Large intestine (tissue), 3 donors: ENCODE results near the gene OPTN. TPM values are rescaled to one million over a fixed set of nuclear protein-coding genes. Genes with fewer than 3 reads are reported as not detected.
"Not testable (repeated sequence)": the region's sequence is repeated elsewhere in the genome, so short reads cannot be mapped to it uniquely, and the experiment has no call there.

Source experiments
- DNase-seq, 2 donors: peaks; one replicate each; pipeline versions ENCODE4 v3.0.0 to v3.0.0-alpha.2; 2013
- H3K27ac ChIP-seq: one replicate; pipeline ENCODE4 v1.5.1; 2013; ENCODE audit warnings: low read length
- H3K27me3 ChIP-seq: 2 replicates; pipeline ENCODE4 v1.6.1; 2013; ENCODE audit warnings: low read length; ENCODE audit not compliant: control insufficient read depth, insufficient read depth
- H3K36me3 ChIP-seq: 2 replicates; pipeline ENCODE4 v1.6.1; 2013; ENCODE audit warnings: low read length; ENCODE audit not compliant: control insufficient read depth, insufficient read depth
- H3K4me1 ChIP-seq: one replicate; pipeline ENCODE4 v1.6.1; 2013; ENCODE audit warnings: low read length; ENCODE audit not compliant: control insufficient read depth, insufficient read depth
- H3K4me3 ChIP-seq: one replicate; pipeline ENCODE4 v1.5.1; 2013; ENCODE audit warnings: low read length
- H3K9me3 ChIP-seq: one replicate; pipeline ENCODE4 v1.6.1; 2013; ENCODE audit warnings: mild to moderate bottlenecking, low read depth, low read length, moderate library complexity; ENCODE audit not compliant: control insufficient read depth
- WGBS: methylation state at CpG from one replicate; pipeline ENCODE4 v1.1.5; 2013; ENCODE audit warnings: low lambda C conversion rate; ENCODE audit not compliant: insufficient coverage; 5-methylcytosine and 5-hydroxymethylcytosine counted together
- polyA plus RNA-seq: library from polyadenylated mRNA; unstranded; fragments of 120-200 nt; gene quantifications from one replicate; pipeline ENCODE4 v1.2.1, GENCODE V29; 2013

OPTN gene
- polyA plus RNA-seq, 1 donor, result 68.6 TPM

DNA sequence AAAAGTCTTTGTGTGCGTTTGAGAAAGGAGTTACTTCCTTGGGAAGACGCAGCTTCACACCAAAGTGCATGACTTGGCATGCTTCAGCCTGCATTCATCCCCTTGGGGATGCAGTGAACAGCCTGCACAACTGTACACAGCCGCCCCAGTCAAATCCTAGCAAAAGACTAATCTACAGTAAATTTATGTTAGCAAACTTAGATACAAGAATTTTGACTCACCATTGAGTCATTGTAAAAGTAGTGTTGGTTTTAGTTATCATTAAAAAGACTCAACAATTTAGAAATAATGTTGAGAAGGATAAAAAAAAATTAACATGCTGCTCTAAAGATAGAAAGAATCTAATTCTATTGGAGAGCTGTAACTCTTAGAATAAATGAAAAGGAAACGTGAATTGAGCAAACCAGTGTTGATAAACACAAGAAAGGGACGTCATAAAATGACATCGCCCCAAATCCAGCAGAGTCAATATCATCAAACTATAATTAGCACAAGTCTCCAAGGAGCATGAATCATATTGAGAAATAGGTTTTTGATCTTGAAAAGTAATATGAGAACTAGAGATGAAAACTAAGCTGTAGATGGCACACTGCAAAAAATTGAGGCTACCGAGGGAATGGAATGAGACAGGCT is 11.9 kb upstream of the OPTN start:
- 0% methylated on average over 1 of the region's 7 CpGs for WGBS
- Histone ChIP-seq H3K27me3 (no peaks in the 10 kb centered on the region), H3K36me3 (no peaks in the 10 kb centered on the region), H3K9me3 (peaks cover 9% of the 10 kb centered on the region), H3K4me1 (no peaks in the 10 kb centered on the region), H3K4me3 (no peak overlapping the region), H3K27ac (no peak overlapping the region)
- no peak for DNase-seq

DNA sequence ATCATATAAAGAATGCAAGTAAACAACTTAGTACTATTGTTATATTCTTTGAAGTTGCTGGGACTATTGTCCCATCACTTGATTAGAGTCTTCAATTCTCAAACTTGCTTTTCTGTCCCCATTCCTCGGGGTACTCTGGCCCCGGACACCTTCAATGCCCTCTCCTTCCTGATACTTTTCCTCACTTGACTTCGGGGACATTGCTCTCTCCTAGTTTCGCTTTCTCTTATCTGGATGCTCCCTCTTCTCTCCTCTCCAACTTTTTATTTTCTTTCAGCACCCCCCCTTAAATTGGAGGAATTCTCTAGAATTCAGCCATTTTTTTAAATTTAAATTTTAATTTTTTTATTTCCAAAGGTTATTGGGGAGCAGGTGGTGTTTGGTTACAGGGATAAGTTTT is 10.6 kb upstream of the OPTN start:
- no peaks in the 10 kb centered on the region for H3K36me3 ChIP-seq
- H3K4me1 ChIP-seq, result no peaks in the 10 kb centered on the region
- H3K27ac ChIP-seq, result no peak overlapping the region
- no peak overlapping the region for H3K4me3 ChIP-seq
- 73% methylated on average over 2 of the region's 4 CpGs for WGBS
- H3K27me3 ChIP-seq, result no peaks in the 10 kb centered on the region
- DNase-seq, result no peak
- peaks cover 4% of the 10 kb centered on the region for H3K9me3 ChIP-seq

DNA sequence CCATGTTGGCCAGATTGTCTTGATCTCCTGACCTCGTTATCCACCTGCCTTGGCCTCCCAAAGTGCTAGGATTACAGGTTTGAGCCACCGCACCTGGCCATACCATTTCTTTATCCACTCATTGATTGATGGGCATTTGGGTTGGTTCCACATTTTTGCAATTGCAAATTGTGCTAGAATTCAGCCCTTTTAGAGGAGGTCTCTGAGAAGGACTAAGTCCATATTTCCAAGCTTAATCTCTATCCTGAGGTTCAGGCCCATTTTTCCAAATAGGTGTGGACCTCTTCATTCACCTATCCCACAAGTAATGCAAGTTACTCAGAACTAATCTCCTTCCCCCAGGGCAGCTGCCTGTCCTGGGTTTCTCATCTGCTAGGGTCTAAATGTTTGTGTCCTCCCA is 9.7 kb upstream of the OPTN start:
- no peak for DNase-seq
- Histone ChIP-seq H3K27ac (no peak overlapping the region), H3K4me1 (no peaks in the 10 kb centered on the region), H3K36me3 (no peaks in the 10 kb centered on the region), H3K9me3 (no peaks in the 10 kb centered on the region), H3K27me3 (no peaks in the 10 kb centered on the region), H3K4me3 (no peak overlapping the region)
- WGBS, result no CpG with 5 or more reads among the region's 2 CpGs

DNA sequence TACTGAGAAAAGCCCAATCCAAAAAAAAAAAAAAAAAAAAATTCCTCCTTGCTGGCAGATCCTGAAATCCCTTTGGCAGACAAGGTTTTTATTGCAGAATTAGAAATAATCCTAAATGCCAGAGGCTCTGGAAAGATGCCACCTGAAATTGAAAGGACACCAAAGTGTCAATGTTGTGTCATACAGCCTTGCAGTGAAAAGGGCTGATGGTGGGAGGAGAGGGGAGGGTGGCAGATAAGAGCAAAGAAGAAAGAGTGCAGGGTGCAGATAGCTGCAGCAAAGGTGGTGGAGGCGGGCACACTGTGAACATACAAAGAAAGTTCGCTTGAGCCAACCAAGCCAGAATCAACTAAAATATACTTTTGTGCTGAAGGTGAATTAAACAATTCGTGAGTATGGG is 8.2 kb upstream of the OPTN start:
- Histone ChIP-seq H3K36me3 (no peaks in the 10 kb centered on the region), H3K9me3 (no peaks in the 10 kb centered on the region), H3K27me3 (no peaks in the 10 kb centered on the region), H3K4me1 (no peaks in the 10 kb centered on the region), H3K4me3 (no peak overlapping the region), H3K27ac (no peak overlapping the region)
- DNase-seq, result no peak
- 77% methylated on average over 3 of the region's 3 CpGs for whole genome bisulfite sequencing

DNA sequence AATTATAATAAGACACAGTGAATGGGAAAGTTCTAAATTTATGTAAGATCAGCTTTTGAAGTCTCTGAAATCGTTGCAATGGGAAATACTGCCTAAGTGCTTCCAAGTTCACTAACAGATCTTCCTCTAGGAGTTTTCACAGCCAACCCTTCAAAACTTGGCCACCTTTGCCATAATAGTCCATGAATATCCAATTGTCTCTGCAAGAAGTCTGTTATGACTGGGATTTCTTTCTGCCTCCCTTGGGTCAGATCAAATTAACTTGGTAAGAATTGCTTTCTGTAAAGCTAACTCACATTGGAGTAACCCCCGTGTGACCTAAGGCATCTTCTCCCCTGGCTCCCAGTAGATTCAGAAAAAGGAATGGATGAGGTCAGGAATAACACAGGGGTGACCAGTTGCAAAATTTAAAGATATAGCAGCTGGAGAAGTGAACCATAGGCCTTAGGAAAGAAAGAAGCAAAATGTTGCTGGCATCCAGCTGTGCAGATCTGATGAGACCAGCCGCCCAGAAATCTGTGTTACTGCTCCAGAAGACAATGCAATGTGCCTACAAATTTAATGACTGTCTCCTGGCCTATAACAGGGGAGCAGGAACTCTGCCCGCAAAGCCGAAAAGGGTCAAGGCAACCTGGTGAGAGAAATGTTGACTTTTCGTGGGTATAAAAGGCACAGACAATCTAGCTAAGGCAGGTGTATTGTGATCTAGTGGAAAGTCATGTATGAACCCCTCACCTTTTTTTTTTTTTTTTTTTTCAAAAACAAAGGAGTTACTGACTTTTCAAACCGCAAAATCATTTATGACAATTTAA is 7.5 kb upstream of the OPTN start:
- Histone ChIP-seq H3K4me1 (no peaks in the 10 kb centered on the region), H3K9me3 (no peaks in the 10 kb centered on the region), H3K4me3 (no peak overlapping the region), H3K27me3 (no peaks in the 10 kb centered on the region), H3K27ac (no peak overlapping the region), H3K36me3 (no peaks in the 10 kb centered on the region)
- 75% methylated on average over 1 of the region's 7 CpGs for WGBS
- no peak for DNase-seq

DNA sequence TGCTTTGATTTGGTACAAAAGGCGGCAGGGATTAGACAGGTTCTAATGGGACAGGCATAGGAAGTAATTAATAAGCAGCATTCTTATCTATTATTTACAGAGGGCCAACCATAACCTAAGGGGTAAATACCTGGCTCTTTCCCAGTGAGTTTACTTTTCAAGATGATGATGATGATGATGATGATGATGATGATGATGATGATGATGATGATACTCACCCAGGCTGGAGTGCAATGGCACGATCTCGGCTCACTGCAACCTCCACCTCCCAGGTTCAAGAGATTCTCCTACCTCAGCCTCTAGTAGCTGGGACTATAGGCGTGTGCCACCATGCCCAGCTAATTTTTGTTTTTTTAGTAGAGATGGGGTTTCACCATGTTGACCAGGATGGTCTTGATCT is 5.9 kb upstream of the OPTN start:
- not testable (repeated sequence) for H3K4me1 ChIP-seq, H3K27me3 ChIP-seq, H3K27ac ChIP-seq, H3K36me3 ChIP-seq, H3K4me3 ChIP-seq, H3K9me3 ChIP-seq, DNase-seq
- WGBS, result no CpG with 5 or more reads among the region's 4 CpGs

DNA sequence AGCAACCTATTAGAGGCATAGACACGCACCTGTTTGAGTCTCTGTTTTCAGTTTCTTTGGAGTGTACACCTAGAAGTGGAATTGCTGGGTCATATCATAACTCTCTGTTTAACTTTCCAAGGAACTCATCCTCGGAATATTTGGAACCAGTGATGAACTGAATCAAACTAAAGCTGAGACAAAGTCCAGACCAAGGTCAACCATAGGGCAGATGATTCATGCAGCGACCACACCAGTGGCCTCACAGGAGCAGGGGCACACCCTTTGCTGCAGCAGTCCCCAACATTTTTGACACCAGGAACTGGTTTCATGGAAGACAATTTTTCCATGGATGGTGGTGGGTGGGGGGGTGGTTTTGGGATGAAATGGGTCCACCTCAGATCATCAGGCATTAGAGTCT is 4.9 kb upstream of the OPTN start:
- DNase-seq, result no peak
- Histone ChIP-seq H3K27ac (no peak overlapping the region), H3K27me3 (no peaks in the 10 kb centered on the region), H3K9me3 (no peaks in the 10 kb centered on the region), H3K4me3 (no peak overlapping the region), H3K36me3 (no peaks in the 10 kb centered on the region), H3K4me1 (peaks cover 2% of the 10 kb centered on the region)
- WGBS, result 100% methylated on average over 1 of the region's 3 CpGs

- 89% methylated on average over 1 of the region's 2 CpGs for WGBS
- Histone ChIP-seq H3K27ac (no peak overlapping the region), H3K36me3 (no peaks in the 10 kb centered on the region), H3K27me3 (no peaks in the 10 kb centered on the region), H3K9me3 (no peaks in the 10 kb centered on the region), H3K4me3 (no peak overlapping the region), H3K4me1 (peaks cover 2% of the 10 kb centered on the region)
- no peak for DNase-seq
These were observed 4.0 kb upstream of the OPTN start for GRCh38 chr10:13095929-13096328.

GRCh38 chr10:13099144-13099665 is 758 bp upstream of the OPTN start:
- H3K4me3 ChIP-seq, result peak overlapping the region; percentile 56
- peak overlapping the region; percentile 93 for H3K27ac ChIP-seq
- no peaks in the 10 kb centered on the region for H3K9me3 ChIP-seq
- H3K36me3 ChIP-seq, result no peaks in the 10 kb centered on the region
- peak in 1 of 2 donors; percentile 57 for DNase-seq
- H3K4me1 ChIP-seq, result peaks cover 13% of the 10 kb centered on the region
- H3K27me3 ChIP-seq, result no peaks in the 10 kb centered on the region
- 0% methylated on average over 2 of the region's 14 CpGs for WGBS

- H3K4me3 ChIP-seq, result peak overlapping the region; percentile 67
- 35% methylated on average over 4 of the region's 35 CpGs for WGBS
- H3K4me1 ChIP-seq, result peaks cover 19% of the 10 kb centered on the region
- H3K9me3 ChIP-seq, result no peaks in the 10 kb centered on the region
- H3K36me3 ChIP-seq, result no peaks in the 10 kb centered on the region
- no peaks in the 10 kb centered on the region for H3K27me3 ChIP-seq
- H3K27ac ChIP-seq, result peak overlapping the region; percentile 93
- DNase-seq, result peak; percentile 34 to 84
These were observed 659 bp downstream of the OPTN start for GRCh38 chr10:13100349-13101294.
